Retinal pigment epithelial cell (primary cell): ENCODE measurements around the gene ERC2.

Experiments used
- DNase-seq: peaks from one replicate; pipeline ENCODE4 v3.0.0-alpha.2; 2010; ENCODE audit warnings: low read depth
- H3K4me3 ChIP-seq: 2 replicates; pipeline ENCODE4 v1.5.1; 2011; ENCODE audit warnings: mild to moderate bottlenecking, low read length, control low read depth, moderate library complexity
- CTCF ChIP-seq: conservative IDR thresholded peaks from 2 replicates; pipeline ENCODE4 v1.5.1; 2011; ENCODE audit warnings: low read depth, low read length, control low read depth, inconsistent platforms

ERC2 gene

GRCh38 chr3:56200251-56200650, 268.0 kb downstream of the ERC2 start:
- DNase-seq: no peak
- no peak for TF ChIP-seq CTCF
- H3K4me3 ChIP-seq: no peak overlapping the region

GRCh38 chr3:56197991-56198390, 270.3 kb downstream of the ERC2 start:
- DNase-seq: no peak
- TF ChIP-seq CTCF: no peak
- H3K4me3 ChIP-seq: no peak overlapping the region

DNA sequence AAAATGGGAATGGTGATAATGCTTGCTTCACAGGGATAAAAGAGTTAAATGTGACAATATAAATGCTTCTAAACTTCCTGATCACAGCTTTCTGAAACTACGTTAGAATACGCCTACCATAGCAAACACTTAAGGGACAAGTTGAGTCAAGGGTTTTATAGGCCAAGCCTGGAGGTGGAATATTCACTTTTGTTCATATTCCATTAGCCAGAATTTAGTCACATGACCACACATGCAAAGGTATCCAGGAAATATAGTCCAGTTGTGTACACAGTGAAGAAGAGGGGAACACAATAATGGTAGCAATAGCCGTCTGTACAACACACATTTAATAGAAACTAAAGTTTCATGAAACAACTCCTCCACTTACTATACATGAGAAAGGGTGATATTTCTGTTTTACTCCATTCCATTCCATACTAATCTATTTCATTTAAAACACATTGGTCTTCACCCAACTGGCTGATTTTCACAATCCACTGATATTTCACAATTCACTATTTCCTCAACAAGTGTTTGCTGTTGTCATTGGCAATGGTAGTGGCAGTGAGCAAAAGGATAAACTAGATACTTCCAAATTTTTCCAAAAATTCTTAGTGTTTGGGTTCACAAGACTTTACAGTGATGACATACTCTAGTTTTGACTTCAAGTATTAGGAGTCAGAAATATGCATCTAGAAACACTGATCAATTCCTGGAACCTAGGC, 270.9 kb downstream of the ERC2 start:
- no peak for TF ChIP-seq CTCF
- DNase-seq: no peak

DNA sequence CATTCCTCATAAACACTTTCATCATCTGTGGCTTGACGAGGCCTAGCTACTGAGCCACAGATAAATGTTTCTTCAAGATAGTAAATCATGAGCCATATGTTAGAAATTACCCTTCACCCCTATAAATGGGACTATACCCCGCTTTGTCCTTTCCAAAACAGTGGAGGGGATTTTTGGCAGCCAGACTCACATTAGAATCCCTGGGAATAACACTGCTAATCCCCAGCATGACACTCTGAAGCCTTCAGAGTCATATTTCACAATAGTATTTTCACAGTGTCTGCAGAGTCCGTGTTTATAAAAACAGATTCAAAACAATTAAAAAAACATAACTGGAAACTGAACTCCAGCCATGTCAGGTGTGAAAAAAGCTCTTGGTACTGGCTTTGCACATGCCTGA, 271.6 kb downstream of the ERC2 start:
- DNase-seq: no peak
- TF ChIP-seq CTCF: no peak
- H3K4me3 ChIP-seq: no peak overlapping the region

More for the DNA sequence above, 270.9 kb downstream of the ERC2 start:
- no peak overlapping the region for H3K4me3 ChIP-seq

DNA sequence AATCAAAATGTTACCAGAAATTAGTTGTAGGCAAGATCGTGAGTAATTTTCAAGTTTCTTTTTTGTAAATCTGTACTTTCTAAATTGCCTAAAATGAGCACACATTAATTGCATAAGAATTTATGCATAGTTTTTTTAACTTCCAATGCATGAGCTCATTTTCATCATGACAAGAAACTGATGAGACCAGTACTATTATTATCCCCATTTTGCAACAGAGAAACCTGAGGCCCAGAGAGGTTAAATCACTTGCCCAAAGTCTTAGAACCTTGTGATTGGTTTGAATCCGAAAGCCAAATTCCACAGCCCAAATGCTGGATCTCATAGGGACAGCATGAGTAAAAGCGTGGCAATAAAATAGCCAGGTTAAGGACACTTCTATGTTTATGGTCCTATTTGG, 274.7 kb downstream of the ERC2 start:
- DNase-seq: no peak

DNA sequence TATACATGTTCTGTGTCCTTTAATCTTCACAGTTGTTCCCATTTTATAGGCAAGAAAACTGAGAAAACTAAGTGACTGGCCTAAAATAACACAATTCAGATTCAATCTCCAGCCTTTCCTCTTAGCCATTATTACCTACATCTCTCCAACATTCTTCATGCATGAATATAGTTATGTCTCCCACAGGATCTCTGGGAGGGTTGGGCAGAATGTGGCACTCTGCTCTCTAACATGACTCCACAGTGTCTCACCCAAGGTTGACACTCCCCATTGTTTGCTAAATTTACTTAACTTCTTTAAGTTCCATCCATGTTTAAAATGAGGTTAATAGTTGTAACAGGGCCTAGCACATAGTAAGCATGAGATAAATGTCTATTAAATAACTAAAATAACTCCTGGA, 276.3 kb downstream of the ERC2 start:
- no peak for DNase-seq
- no peak overlapping the region for H3K4me3 ChIP-seq
- no peak for TF ChIP-seq CTCF

More for the DNA sequence above, 274.7 kb downstream of the ERC2 start:
- no peak overlapping the region for H3K4me3 ChIP-seq
- no peak for TF ChIP-seq CTCF

GRCh38 chr3:56190771-56191305, 277.4 kb downstream of the ERC2 start:
- TF ChIP-seq CTCF: no peak
- DNase-seq: no peak
- H3K4me3 ChIP-seq: no peak overlapping the region
